ENCODE measurements around the gene GLIPR1L1. TPM values are rescaled to one million over a fixed set of nuclear protein-coding genes. Genes with fewer than 3 reads are reported as not detected.

Gene GLIPR1L1
- total RNA-seq, 1 donor from 2014 or later, result not detected

Other genes starting within 250 kb of the GLIPR1L1 start
- not detected in 2 replicates for gene KCNC2, start 124.8 kb upstream of the GLIPR1L1 start, total RNA-seq
- 10.1 and 14.0 TPM in 2 replicates for gene CAPS2, start 4.3 kb upstream of the GLIPR1L1 start, total RNA-seq
- 0.21 and 0.91 TPM in 2 replicates for gene GLIPR1L2, start 56.4 kb downstream of the GLIPR1L1 start, total RNA-seq
- 15.9 and 20.7 TPM in 2 replicates for gene GLIPR1, start 146.1 kb downstream of the GLIPR1L1 start, total RNA-seq
- gene KRR1, start 176.9 kb downstream of the GLIPR1L1 start, total RNA-seq, result 35.6 and 44.3 TPM in 2 replicates

Data from myocyte (in vitro differentiated cells).